Measurements from ENCODE around the gene DUSP3.
"Not testable (repeated sequence)": the region's sequence is repeated elsewhere in the genome, so short reads cannot be mapped to it uniquely, and the experiment has no call there.

Gene DUSP3

DNA sequence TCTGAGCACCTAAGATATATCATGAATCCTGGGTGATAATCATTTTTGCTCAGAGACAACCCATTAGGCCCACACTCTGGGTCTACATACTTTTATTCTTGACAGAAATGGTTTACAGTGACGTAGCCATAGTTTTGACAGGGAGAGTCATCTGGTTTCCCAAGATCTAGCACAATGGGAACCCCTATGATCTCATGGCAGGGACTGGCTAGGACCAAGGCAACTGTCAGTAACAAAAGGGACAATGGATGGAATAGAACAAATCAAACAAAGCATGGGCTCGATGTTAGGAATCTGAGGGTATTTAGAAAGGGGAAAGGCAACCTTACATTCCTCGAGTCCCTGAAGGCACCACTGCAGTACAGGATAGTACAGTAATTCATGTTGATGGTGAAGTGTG, 22.0 kb upstream of the DUSP3 start:
- no peak for DNase-seq (ENCODE audit: low read depth in 2 of 2)

DNA sequence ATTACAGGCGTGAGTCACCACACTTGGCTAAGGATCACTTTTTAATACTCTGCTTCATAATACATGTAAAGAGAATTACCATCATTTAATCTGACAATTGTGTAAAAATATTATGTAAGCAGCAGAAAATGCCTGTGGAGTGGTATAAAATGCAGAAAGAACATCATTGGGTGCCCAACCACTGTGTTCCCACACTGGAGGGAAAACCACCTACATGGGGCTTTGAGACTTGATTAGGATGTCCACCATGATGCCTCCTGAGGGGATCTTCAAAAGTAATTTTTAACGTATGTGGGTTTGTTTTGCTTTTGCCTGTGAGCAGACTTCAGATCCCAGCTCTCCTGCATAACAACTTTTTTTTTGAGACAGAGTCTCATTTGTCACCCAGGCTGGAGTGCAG, 20.3 kb upstream of the DUSP3 start:
- no peak for DNase-seq (ENCODE audit: low read depth in 2 of 2)

DNA sequence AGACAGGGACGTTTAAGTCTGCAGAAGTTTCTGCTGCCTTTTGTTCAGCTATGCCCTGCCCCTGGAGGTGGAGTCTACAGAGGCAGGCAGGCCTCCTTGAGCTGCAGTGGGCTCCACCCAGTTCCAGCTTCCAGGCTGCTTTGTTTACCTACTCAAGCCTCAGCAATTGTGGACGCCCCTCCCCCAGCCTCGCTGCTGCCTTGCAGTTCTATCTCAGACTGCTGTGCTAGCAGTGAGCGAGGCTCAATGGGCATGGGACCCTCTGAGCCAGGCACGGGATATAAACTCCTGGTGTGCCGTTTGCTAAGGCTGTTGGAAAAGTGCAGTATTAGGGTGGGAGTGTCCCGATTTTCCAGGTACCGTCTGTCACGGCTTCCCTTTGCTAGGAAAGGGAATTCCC, 19.2 kb upstream of the DUSP3 start:
- DNase-seq (ENCODE audit: low read depth in 2 of 2): not testable (repeated sequence)

DNA sequence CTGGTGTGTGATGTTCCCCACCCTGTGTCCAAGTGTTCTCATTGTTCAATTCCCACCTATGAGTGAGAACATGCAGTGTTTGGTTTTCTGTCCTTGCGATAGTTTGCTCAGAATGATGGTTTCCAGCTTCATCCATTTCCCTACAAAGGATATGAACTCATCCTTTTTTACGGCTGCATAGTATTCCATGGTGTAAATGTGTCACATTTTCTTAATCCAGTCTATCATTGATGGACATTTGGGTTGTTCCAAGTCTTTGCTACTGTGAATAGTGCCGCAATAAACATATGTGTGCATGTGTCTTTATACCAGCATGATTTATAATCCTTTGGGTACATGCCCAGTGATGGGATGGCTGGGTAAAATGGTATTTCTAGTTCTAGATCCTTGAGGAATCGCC, 13.9 kb upstream of the DUSP3 start:
- DNase-seq (ENCODE audit: low read depth in 2 of 2): not testable (repeated sequence)

DNA sequence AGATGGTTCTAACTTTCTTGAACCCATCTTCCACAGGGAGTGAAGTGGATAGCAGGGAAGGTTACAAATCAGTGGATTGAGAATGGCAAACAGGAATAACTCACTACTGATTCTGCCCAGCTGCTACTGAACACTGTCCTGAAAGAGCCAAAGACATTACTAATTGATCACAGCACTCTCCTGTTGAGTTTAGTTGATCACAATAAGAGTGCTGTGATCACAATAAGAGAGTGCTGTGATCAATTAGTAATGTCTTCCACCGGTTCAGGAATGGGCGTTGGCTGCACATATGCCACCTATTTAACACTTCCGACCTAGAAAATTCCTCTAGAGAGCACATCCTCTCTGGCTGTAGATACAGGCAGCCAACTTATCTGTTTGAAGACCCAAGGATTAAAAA, 12.8 kb upstream of the DUSP3 start:
- DNase-seq (ENCODE audit: low read depth in 2 of 2): no peak

DNA sequence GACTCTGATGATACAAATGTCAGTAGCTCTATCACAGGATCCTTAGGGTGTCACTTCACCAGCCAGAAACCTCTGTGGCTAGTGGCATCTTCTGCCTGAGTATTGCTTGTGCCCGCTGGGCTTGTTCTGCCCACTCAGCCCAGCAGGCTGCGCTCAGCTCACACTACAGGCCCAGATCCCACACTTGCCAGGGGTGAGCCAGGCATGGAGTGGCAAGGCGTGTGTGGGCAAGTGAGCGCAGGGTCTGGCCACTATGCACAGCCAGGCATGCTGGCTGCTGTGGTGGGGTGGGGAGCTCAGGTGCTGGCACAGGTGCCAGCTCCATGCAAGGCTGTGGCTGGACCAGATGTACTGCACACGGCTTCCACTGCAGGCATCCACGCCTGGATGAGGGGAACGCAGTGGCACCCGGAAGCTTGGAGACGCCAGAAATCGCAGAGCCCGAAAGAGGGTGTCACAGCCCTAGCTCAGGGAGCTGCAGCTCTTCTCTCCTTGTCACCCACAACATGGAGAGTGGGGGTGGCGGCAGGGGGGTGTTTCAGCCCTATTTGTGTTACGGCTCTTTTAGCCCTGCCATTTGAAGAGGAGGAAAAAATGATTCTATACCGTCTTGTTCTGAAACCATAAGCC, 11.6 kb upstream of the DUSP3 start:
- DNase-seq (ENCODE audit: low read depth in 2 of 2): no peak

DNA sequence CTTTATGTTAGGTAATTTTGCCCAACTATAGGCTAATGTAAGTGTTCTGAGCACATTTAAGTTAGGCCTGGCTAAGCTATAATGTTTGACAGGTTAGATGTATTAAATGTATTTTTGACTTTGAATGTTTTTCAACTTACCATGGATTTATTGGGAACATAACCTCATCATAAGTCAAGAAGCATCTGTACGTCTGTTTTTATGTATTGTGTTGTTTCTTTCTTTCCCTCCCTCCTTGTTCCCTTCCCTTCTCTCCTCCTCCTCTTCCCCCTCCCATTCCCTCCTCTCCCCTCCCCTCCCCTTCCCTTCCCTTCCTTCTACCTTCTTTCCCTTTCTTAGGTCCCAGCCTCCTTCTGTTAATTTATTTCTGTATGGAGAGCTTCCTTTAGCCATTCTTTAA, 10.7 kb upstream of the DUSP3 start:
- no peak for DNase-seq (ENCODE audit: low read depth in 2 of 2)

DNA sequence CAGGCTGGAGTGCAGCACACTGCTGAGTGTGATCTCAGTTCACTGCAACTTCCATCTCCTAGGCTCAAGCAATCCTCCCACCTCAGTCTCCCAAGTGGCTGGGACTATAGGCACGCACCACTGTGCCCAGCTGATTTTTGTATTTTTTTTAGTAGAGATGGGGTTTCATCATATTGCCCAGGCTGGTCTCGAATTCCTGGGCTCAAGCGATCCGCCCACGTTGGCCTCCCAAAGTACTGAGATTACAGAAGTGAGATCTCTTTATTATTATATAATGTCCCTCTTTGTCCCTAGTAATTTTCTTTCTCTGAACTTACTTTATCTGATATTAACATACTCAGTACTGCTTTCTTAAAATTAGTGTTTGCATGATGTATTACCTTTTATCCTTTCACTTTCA, 9.8 kb upstream of the DUSP3 start:
- no peak for DNase-seq (ENCODE audit: low read depth in 2 of 2)

DNA sequence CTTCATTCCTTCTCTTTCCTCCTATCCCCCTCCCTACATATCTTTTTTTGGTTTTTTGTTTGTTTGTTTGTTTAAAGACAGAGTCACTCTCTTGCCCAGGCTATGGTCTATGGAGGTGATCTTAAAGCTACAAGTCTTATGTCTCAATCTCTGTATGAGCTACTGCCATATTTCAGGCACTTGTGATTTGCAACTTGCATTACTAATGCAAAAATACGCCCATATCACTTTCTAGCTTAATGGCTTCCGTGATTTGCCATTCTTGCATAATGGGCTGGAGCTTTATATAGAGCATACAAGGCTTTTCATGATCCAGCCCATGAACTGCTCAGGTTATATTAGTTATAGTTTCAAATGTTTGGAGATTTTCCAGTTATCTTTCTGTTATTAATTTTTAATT, 9.0 kb upstream of the DUSP3 start:
- DNase-seq (ENCODE audit: low read depth in 2 of 2): no peak

DNA sequence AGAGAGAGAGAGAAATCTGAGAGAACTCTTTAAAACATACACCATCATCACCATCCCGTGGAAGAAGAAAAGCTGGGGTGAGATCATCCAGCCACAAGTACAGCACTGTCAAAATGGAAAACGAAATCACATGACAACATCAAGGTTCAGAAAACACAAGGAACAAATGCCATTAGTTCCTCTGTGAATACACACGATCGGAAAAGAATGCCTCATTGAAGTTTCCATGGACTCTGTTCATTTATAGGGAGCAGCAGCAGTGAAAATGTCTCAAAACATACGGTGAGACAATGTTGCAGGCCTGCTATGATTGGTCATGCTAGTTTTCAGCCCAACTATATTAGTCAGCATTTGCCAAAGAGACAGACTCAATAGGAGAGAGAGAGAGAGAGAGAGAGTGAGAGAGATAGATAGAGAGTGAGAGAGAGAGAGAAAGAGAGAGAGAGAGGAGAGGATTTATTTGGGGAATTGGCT, 5.9 kb upstream of the DUSP3 start:
- no peak for DNase-seq (ENCODE audit: low read depth in 2 of 2)

DNA sequence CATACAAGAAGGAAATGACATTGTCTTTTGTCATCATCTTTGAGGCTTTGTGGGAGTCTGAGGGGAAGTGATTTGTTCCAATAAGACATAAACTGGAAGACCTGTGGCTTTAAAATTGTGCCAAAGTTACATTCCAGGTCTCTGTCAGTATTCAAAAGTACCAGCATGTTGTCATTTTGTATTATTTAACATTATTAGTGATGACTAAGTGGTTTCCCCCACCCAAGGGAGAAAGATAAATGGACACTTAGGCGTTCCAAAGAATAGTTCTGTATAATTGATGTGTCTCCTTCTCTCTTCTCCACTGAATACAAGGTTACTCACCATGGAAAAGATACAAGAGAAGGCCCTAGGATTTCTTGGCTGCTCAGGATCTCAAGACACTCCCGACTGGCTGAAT, 5.3 kb upstream of the DUSP3 start:
- no peak for DNase-seq (ENCODE audit: low read depth in 2 of 2)

DNA sequence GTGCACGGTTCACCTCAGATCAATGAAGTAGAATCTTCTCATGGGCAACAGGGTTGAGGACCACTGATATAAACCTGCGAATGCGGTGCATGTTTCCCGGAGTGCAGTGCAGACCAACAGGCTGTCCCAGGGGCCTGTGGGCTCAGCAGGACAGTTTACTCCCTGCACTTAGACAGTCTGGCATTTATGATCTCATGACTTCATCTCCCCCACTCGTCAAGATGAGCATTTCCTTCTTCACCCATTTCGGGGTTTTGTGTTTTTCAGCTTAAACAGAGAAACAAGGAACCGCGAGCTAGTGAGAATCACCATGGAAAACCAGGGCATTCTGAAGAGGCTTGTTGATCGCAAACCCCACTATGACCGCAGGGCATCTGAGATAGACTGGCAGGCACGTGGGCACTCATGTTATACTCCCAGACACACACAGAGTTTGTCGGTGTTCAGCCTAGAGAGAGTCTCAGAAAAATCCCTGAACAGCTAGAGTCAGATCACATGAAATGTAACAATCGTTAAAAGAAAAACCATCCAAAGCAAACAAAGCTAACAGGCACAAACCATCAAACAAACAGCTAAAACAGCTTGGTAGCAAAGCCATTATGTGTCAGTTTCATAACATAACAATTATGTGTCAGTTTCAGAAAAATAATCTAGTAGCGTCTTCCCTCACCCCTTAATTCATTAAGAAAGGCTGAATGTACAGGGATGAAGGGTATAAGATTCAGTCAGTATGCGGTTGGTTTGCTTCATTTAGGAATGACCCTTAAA, 4.3 kb upstream of the DUSP3 start:
- no peak for DNase-seq (ENCODE audit: low read depth in 2 of 2)

DNA sequence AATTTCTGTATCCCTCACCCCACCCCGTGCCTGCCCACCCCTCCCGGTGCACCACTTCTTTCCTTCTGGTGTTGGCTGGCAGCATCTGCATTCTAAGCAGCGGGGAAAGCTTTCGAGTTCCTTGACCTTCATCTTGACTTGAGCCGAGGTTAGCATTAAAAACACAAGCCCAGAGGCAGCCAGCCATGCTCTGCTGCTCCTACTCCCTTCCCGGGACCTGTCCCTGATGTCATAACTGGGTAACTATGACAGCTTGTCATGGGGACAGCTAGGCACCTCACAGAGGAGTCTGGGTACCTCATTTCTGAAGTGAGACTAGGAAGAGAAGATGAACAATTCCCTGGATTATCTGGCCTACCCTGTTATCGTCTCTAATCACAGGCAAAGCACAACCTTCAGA, 1.4 kb upstream of the DUSP3 start, which contains the start of gene CFAP97D1:
CFAP97D1 (plus strand) TSS at position 301 of the 400 bp plus-strand sequence; CDS start at position 329, 28 bp downstream.
- no peak for DNase-seq (ENCODE audit: low read depth in 2 of 2)

DNA sequence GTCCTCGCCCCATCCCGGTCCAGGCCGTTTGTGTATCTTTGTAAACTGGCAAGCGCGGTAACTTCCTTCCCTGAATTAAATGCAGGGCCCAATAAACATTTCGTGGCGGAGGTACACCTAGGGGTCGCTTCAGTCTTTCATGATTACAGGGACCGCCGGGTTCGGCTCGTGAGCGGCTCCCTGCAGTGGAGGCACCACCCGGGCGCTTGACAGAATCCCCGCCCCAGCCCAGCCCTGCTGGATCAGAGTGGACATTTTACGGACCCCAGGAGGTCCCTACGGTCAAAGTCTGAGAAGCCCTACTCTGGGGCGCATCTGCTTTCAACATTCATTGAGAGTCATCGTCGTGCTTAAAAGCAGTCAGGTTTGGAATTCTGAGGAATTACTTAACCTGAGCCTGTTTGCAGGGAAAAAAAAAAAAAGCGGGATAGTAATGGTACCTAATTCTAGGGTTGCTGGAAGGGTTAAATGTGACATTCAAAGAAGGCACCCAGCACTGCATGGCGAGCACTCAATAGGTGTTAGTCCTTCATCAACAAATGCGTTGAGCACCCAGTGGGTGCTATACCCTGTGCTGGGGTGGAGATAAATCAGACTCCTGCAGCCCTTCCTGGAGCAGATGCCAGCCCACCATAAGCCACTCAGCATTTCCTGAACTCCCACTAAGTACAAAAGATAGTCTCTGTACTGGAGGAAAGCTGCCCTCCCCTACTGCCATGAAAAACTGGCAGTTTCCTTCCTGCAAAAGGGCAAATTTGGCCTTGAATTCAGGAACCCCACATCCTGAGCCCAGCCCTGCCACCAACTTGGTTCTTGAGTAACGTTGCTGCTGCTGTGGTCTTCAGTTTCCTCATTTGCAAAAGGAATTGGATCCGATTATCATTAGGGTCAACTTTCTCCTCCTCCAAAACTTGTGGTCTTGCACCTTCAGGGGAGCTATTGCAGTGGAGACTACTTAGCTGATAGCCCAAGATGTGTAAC, 658 bp upstream of the DUSP3 start:
- DNase-seq (ENCODE audit: low read depth in 2 of 2): no peak

DNA sequence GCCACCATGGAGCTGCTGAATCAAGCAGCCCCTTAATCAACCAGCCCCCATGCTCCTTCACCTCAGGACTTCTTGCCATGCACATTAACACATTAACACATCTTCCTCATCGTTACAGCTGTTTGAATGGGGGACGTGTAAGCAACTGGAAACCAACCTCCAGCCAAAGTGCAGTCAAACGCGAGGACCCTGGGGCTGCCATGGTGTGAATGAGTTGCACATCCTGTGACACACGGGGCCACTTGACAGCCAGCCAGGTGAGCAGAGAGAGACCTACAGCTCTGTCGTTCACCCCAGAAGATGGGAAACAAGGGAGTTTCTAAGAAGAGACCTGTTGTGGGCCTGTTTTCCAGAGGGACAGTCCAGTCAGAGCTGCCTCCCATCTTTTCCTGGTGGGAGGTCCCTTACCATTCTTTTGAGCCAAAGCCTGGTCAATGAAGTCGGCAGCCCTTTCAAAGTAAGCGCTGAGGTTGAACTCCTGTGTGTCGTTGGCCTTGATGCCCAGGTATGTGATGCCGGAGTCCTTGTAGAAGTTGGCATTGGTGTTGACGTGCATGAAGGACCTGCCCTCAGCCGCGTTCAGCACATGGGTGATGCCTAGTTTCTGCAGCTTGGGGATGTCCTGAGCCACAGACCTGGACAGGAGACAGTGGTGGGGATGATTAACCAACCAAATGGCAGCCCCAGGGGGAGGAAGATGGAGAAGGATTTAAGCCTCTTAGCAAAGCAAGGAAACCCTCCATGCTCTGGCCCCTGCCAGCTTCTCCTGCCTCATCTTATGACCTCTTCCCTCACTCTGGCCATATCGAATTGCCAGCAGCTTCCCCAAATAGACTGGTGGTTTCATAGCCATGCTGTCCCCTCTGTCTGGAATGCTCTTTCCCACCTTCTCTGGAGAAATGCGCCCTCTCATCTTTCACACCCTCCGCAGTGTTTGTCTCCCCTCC, 4.2 kb downstream of the DUSP3 start:
- DNase-seq (ENCODE audit: low read depth in 2 of 2): no peak

DNA sequence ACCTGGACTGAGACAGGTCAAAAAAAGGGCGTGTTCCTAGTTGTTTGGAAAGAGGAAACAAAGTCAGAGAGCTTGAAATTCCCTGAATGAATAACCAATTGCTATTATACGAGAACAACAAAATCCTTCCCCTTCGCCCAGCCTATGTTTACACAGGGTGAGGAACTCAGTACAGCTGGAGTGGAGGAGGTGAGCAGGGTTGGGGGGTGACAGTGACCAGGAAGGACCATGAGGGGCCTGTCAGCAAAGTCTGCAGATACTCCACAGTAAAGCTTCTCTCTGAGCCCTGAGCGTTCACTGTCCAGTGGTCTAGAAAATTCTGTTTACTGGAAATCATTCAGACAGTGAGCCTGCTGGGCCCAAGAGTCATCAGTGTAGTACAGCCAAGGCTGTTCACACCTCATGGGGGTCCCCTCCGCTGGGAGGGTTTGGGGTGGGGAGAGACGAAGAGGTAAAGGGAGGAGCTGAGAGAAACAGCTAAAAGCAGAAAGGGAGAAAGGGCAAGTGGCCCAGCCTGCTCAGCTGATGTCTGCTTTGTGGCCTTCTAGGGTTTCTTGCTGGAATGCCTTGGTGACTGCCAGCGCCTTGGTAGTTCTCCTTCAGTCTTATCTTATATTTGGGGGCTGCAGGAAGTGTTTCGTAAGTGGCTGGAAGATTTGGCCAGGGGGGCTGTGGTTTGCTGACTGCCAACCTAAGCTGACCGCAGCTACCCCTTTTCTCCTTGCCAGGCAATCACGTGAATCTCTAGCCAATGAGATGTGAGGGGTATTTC, 5.7 kb downstream of the DUSP3 start:
- no peak for DNase-seq (ENCODE audit: low read depth in 2 of 2)

DNA sequence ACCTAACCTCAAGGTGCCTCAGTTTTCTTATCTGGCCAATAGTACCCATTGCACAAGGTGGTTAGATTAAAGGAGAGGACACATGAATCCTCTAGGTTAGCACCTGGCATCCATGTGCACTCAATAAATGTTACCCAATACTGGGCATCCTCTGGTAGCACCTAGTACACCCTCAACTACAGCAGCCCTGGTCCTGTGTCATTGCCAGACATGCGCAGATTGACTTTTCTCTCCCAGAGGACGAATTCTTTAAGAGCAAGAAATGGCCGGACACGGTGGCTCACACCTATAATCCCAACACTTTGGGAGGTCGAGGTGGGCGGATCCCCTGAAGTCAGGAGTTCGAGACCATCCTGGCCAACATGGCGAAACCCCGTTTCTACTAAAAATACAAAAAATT, 7.3 kb downstream of the DUSP3 start:
- DNase-seq (ENCODE audit: low read depth in 2 of 2): no peak

DNA sequence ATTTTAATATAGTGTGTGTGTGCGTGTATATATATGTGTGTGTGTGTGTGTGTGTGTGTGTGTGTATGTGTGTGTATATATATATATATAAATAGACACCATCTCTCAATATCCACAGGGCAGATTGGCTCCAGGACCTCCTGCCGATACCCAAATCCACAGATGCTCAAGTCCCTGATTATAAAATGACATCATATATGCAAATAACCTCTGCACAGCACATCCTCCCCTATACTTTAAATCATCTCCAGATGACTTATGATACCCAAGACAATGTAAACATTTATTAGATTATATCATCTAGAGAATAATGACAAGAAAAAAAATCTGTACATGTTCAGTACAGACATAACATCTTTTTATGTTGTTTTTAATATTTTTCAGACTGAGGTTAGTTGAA, 7.8 kb downstream of the DUSP3 start:
- DNase-seq (ENCODE audit: low read depth in 2 of 2): no peak

DNA sequence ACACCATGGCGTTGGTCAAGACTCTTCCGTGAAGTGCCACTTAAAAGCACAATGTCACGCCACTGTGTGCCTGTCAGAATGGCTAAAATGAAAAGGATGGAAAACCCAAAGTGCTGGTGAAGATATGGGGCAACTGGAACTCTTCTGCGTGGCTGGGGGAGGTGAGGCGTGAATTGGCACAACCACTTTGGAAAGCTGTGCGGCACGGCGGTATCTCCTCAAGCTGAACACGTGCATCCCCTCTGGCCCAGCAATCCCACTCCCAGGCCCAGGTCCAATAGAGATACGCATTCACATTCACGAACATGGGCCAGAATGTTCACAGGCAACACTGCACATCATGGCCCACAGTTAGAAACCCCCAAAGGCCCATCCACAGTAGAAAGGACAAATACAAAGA, 8.9 kb downstream of the DUSP3 start:
- DNase-seq (ENCODE audit: low read depth in 2 of 2): no peak

DNA sequence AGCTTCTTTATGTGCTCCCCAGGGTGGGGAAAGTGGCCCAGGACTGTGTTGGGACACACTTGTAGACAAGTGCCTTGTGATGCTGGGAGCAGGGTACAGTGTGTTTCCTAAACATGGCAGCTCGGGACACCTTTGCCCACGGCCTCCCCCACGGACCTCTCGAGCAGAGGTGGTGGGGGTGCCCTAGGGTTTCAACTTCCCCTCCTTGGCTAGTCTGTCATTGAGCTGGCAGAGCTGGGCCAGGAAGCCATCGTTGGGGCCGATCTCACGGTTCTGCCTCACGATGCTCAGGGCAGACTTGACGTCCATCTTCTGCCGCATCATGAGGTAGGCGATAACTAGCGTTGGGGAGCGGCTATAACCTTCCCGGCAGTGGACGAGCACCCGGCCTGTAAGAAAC, 9.4 kb downstream of the DUSP3 start:
- DNase-seq (ENCODE audit: low read depth in 2 of 2): no peak

Measured in stimulated activated CD8-positive, alpha-beta memory T cell treated with anti-CD3 and anti-CD28 coated beads, Interleukin-7, amount 100 ng/mL, for 4 hours (primary cell).